ENCODE data around the gene TTLL3. TPM values are rescaled to one million over a fixed set of nuclear protein-coding genes. Genes with fewer than 3 reads are reported as not detected.
"Not testable (repeated sequence)": the region's sequence is repeated elsewhere in the genome, so short reads cannot be mapped to it uniquely, and the experiment has no call there.

Gene TTLL3
- total RNA-seq, 1 donor from 2014 or later = 5.8 TPM

DNA sequence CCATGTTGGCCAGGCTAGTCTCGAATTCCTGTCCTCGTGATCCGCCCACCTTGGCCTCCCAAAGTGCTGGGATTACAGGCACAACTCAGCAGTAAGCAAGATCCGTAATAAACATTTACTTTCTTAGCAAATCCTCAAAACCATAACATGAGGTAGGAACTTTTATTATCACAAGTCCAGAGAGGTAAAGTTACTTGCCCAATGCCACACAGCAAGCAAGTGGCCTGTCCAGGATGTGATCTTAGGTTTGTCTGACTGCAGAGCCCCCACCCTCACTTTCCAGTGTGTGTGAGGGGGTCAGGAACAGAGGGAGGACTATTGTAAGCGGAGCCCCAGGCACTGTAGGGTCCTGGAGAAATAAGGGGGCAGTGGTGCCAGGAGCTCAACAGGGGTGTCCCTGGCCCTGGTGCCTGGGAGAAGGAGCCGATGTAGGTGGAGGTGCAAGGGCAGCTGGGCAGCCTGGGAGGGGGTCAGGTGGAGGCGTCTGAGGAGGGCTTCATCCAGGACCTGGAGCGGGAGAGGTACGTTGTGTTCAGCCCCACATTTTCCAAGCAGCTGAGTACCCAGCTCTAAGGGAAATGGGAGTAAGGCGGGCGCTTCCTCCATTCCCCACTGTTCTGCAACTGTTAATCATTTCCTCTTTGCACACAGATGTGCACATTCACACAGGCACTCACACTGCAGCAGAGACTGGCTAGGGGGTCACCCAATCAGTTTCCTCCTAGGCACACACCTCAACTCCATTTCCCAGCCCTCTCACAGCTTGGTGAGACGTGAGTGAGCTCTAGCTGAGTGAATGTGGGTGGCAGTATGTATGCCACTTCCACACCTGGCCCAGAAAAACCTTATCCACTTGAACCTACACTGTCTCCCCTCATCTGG is 27.9 kb downstream of the TTLL3 start:
- peak; percentile 74 to 81 for DNase-seq (ENCODE audit: low read depth in 2 of 2)

DNA sequence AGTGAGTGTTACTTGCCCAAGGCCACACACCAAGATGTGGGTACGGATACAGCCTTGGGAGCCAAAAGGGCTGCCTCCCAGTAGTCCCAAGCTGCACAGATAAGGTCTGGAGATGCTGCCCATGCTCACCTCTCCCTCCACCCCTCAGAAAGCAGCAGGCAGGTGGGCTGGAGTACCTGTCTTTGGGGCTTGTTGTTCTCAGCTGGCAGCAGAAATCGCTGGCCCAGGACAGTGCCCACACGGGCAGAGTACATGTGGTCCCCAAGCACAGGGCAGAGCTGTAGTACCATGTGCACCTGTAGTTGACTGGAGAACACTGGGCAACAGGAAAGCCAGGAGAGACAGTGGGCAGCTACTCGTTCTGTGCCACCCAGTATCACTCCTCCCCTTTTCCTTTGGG is 28.8 kb downstream of the TTLL3 start:
- no peak for DNase-seq (ENCODE audit: low read depth in 2 of 2)

DNA sequence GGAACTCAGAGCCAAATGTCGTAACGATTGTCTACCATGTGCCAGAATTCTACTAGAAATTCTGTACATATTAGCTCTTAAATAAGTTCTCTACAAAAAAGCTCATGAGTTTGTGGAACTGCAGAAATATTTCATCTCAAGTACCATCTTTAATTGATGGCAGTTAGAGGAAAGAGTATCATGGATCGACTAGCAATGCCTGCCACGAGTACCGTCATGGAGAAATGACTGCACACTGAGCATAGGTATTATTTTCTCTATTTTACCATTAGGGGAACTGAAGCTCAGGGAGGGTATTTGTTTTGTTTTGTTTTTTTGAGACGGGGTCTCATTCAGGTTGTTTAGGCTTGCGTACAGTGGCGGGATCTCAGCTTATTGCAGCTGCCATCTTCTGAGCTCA is 31.0 kb downstream of the TTLL3 start:
- no peak for DNase-seq (ENCODE audit: low read depth in 2 of 2)

DNA sequence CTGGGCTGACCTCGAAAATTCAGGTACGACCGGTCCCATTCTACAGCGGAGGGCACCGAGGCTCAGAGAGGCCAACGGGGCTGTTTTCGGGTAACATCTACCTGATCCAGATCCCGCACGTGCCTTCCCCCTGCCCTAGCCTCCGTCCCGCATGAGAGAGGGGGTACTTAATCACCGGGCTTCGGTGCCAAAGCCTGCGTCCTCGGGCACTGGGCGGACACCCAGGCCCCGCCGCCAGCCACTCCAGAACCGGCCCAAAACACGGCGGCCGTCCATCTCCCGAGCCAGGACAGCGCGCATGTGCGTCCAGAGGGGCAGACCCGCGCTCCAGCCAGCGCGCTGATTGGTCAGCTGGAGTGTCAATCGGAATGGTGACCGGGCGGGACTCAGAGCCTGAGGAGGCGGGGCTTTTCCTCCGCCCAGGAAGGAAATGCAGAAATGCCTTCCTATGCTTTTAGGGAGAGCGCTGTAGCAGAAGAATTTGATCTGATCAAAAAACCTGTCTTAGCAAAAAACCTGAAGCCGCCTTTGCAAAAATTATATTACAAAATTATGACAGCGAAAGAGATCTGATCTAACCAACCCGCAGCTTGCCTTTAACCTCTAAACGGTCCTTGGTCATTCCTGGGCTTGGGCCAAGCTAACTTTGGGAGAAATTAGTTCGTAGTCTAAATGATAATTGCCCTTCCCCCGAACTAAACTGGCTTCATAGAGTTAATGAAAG is 33.8 kb downstream of the TTLL3 start, which contains the start of gene RPUSD3:
Gene RPUSD3, minus strand, starts transcription at position 294 of the 724 bp plus-strand sequence. Its CDS starts 18 bp downstream, at position 276.
- peak; percentile 96 to 97 for DNase-seq (ENCODE audit: low read depth in 2 of 2)

DNA sequence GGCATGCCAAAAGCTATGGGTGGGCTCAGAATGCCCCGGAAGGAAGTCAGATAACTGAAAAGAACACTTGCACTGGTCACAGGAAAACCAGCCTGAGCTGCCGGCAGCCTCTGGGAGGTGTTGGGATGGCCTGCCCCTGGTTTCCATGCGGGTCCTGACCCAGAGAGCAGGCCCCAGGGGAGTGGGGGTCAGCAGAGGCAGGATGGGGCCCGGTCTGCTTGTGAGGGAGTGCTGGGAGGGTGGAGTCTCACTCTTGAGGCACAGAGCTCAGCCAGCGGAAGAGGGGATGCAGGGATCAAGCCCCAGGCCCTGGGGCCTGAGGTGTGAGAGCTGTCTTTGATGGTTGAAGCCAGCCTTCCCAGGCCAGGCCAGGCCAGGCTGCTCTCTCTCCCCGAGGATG is 36.2 kb downstream of the TTLL3 start:
- no peak for DNase-seq (ENCODE audit: low read depth in 2 of 2)

DNA sequence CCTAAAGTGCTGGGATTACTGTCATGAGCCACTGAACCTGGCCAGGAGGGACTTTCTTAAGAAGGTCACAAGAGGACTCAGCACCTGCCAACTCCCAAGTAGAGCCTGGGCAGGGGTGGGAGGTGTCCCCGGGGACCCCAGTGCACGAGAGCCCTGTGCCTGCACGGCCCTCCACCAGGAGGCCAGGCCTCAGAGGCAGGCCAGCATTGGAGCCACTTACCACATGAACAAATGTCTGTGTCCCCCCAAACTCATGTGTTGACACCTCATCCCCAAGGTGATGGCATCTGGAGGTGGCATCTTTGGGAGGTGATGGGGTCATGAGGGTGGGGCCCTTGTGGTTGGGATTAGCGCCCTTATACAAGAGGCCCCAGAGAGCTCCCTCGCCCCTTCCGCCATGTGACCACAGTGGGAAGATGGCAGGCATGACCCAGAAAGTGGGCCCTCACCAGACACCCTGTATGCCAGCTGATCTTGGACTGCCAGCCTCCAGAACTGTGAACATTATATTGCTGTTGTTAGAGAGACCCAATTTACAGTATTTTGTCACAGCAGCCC is 36.9 kb downstream of the TTLL3 start:
- no peak for DNase-seq (ENCODE audit: low read depth in 2 of 2)

DNA sequence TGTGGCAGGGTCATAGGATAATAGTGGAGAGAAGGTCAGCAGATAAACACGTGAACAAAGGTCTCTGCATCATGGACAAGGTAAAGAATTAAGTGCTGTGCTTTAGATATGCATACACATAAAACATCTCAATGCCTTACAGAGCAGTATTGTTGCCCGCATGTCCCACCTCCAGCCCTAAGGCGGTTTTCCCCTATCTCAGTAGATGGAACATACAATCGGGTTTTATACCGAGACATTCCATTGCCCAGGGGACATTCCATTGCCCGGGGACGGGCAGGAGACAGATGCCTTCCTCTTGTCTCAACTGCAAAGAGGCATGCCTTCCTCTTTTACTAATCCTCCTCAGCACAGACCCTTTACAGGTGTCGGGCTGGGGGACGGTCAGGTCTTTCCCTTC is 37.8 kb downstream of the TTLL3 start:
- DNase-seq (ENCODE audit: low read depth in 2 of 2) = not testable (repeated sequence)

DNA sequence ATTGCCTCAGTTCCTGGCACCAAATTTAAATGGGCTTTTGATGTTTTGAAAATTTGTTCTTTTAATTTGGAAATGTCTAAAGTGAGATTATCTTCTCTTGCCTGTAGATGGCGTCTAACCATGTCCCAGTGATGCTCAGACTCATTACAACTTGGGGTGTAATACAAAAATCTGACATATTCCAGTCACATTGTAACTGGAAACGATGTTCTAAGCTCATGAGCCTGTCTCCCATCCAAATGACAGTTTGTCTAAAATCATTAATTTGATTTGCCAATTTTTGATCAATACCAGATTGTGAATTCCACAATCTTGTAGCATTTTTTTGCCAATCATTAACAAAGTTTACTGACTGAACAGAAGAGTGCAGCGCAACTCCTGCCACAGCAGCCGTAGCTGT is 38.8 kb downstream of the TTLL3 start:
- DNase-seq (ENCODE audit: low read depth in 2 of 2) = peak; percentile 36 to 49

DNA sequence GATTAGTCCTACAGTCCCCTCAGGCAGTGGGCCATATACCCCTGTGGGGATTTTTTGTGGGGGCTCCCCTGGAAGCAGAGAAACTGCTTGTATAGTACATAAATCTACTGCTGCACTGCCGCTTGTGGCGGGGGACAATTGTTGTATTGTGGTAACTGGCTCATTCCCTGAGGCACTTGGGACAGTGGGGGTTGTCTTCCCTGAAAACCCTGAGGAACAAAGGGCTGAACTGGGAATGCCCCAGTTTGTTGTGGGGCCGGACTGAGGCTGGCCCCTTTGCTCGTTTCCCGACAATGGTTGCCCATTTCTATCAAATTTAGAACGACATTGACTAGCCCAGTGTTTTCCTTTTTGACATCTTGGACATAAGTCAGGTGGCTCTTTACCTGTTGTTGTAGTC is 41.3 kb downstream of the TTLL3 start:
- not testable (repeated sequence) for DNase-seq (ENCODE audit: low read depth in 2 of 2)

DNA sequence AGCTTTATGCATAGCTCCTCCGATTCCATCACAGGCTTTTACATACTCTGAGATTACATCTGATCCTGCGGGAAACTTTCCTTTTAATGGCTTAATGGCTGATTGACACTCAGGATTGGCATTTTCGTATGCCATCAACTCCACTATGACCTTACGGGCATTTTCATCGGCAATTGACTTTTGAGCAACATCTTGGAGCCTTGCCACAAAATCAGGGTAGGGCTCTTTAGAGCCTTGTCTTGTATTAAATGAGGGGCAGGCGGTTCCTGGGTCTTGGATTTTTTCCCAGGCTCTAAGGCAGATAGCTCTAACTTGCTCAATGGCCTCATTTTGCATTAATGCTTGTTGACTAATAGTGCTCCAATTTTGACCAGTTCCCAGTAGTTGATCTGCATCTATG is 41.9 kb downstream of the TTLL3 start:
- not testable (repeated sequence) for DNase-seq (ENCODE audit: low read depth in 2 of 2)

DNA sequence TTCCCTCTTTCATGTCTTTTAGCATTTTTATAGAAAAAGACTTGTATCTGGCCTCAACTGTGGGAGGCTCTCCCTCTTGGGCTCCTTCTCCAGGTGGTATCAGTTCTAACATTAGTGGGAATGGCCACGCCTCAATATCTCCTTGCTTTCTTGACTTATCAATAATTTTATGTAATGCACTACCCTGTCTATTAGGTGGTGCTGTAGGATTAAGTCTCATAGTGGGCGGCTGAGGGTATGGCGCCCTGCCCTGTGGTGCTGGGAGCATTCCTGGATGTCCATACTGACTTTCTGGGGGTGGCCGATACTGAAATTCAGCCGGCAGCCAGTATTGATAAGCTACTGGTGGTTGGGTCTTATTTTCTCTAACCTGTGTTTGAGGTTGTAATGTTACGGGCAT is 42.5 kb downstream of the TTLL3 start:
- no peak for DNase-seq (ENCODE audit: low read depth in 2 of 2)

DNA sequence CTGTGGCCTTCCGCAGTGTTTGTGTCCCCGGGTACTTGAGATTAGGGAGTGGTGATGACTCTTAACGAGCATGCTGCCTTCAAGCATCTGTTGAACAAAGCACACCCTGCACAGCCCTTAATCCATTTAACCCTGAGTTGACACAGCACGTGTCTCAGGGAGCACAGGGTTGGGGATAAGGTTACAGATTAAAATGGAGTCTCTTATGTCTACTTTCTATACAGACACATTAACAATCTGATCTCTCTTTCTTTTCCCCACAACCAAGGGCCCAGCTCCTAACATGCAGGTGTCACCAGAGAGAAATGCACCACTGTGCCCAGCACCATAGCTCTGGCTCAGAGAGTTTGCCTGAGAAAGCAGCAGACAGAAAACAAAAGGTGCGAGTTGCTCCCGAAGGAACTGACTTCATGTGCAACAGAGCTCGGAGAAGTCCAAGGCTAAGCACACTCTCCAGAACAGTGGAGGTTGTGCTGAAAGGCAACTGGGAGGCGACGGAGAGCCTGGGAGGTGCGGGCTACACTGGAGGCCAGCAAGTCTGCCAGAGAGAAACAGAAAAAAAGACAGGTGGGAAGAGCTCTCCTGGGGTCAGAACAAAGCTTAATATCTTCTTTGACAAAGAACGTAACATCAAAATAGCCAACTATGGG is 44.4 kb downstream of the TTLL3 start:
- not testable (repeated sequence) for DNase-seq (ENCODE audit: low read depth in 2 of 2)

DNA sequence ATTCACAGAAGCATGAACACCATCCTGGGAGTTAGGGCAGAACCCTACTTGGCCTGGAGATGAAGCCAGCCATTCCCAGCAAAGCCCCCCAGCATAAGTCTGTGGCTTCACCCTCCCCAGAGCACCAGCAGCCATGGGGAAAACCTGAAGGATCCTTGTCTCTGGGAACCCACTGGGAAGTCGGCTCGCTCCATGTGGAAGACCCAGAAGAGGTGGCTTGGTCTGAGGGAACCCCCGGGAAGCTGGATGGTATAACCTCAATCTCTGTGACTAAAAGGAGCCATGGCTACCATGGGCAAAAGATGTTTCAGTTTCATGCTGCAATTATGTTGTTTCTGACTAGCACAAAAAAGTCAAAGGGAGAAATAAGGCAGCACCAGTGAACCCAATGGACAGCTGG is 45.5 kb downstream of the TTLL3 start:
- DNase-seq (ENCODE audit: low read depth in 2 of 2) = no peak

DNA sequence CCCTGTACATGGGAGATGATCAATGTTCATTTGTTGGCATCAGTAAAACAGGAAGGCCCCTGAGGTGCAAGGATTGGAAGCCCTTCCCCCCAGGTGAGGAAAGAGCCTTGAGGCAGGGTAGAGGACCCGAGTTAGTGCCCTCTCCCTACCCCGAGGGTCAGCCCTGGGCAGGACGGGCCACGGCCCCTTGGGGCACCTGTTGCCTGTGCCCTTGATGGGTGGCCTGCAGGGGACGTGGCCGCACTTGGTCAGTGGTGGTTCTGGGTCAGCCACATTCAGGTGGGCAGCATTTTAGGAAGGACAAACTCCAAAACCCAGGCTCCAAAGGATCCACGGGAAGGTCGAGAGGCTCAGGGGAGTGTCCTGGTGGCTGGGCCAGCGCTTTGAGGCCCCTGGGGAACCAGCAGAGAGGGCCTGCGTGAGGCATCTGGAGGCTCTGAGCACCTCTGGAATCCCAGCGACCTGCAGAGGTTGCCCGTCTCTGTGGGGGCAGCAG is 49.5 kb downstream of the TTLL3 start:
- no peak for DNase-seq (ENCODE audit: low read depth in 2 of 2)

DNA sequence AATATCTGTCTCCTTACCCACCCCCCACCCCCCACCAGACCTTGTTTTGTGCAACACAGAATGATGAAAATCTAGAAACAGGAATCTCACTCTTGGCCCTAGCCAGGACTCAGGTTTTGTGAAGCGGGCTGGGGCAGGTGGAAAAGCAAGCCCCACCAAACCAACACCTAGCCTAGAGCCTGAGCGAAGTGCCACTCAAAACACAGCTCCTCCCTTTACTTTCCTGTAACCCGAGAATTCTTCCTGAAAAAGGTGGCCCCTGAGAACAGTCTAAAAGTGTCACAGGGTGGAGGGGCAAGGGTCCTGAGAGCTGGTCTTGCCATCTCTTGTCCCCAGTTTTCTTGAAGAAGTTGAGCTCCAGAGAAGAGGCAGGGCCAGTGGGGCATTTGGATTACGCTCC is 51.1 kb downstream of the TTLL3 start:
- no peak for DNase-seq (ENCODE audit: low read depth in 2 of 2)

DNA sequence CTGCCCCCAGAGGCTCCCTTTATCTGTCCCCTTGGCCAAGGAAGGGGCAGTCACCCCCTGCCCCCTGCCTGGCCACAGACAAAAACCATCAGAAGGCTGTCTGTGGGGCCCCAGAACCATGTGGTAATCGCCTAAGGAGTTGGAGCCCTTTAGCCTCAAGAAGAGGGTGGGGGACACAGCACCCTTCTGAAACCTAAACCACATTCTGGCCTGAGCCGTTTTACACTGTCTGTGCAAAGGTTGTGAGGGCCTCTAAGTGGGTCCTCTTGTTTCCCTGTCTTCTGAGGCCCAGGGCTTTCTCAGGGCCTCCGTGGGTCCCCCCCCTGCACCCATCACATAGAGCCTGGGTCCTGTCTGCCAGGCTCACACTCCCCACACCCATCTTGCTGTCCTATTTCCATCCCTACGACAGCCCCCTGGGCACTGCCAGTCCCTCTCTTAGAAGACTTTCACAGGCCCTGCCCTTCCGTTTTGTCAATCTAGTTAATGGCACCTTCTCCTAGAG is 51.6 kb downstream of the TTLL3 start:
- DNase-seq (ENCODE audit: low read depth in 2 of 2) = no peak

DNA sequence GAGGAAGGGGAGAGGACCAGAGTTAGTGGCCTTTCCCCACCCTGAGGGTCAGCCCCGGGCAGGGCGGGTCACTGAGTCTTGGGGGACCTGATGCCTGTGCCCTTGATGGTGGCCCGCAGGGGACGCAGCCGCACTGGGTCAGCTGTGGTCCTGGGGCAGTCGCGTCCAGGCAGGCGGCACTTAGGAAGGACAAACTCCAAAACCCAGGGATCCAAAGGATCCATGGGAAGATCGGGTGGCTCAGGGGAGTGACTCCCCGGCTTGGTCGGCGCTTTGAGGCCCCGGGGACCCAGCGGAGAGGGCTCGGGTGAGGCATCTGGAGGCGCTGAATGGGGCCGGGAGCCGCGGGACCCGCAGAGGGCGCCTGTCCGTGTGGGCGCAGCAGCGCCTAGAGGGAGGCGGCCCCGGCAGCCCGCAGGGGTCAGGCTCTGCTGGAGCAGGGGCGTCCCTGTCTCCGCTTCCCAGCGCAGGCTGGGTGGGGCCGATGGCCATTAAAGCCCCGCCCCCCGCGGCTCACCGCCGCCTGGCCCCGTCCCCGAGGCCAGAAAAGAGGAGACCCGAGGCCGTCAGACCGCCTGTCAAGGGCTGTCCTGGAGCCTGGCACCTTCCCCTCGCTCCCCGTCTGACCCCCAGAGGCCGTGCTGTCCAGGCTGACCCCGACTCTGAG is 52.5 kb downstream of the TTLL3 start:
- peak; percentile 43 to 49 for DNase-seq (ENCODE audit: low read depth in 2 of 2)

DNA sequence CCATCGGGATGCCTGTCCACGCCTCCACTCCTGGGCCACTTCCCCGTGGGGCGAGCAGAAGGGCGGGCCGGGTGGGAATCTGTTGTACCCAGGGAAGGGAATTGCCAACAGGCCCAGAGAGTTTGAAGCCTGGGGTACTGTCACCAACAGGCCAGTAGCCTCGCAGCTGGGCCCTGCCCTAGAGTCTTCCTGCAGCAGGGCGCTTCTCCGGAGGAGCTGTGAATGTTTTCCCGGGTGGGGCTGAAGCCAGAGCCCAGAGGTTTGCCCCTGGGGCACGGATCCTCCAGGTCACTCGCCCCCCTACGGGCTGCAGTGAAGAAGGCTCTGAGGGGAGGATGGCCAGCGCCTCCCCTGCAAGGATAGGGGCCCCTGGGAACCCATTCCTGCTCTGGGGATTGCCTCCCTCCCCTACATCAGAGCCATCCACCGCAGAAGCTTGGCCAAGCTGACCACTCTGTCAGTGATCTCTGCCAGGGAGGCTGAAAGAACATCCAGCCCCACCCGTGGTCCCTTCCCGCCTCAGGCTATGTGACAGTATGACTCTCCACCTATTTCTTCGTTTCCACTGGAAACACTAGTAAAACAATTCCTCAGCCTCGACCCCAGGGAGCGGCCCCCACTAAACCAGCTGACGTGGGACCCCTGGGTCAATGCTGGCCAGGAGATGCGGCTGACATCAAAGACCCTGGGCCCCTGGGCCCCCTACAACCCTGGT is 53.2 kb downstream of the TTLL3 start:
- no peak for DNase-seq (ENCODE audit: low read depth in 2 of 2)

DNA sequence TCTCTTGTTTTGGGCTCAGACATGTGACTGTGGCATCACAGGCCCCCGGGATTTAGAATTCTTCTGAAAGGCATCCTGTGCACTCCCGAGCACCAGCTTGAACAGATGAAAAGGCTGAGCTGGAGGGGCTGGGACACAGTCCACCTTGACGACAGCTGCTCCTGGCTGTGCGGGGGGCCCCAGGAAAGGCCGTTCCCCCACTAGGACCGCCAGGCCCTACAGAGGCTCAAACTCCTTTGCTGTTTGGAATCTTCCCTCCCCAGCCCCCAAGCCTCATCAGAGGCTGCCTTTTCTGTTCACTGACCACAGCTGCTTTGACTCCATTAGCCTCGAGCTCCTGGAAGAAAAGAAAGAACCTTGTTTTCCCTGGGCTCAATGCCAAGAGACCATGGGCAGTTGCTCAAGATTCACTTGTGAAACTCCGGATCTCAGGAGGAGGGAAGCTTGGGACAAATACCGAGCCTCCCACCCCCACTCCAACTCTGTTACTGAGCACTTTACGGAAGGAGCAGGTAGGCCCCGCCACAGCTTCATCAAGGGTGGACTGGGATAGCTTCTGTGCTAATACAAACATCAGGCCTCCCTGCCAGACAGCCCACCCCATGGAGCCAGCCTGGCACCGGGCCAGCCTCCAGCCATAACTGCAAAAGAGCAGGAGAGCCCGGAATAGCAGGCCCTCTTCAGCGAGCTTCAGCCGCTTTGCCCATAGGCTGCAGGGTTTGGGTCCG is 54.3 kb downstream of the TTLL3 start:
- no peak for DNase-seq (ENCODE audit: low read depth in 2 of 2)

All from lung microvascular endothelial cell (primary cell).